SK-N-SH treated with all-trans-retinoic acid at 6 μM for 48 hours (cell line): ENCODE results near the gene CDA.

Experiments
- ARNTL ChIP-seq: fragments of 450-650 bp; formaldehyde crosslinking; IDR thresholded peaks from 2 replicates; pipeline ENCODE4 v1.5.0; 2020; ENCODE audit warnings: low read depth, mild to moderate bottlenecking, moderate library complexity, borderline replicate concordance
- ISL1 ChIP-seq: fragments of 250-450 bp; sonication (Bioruptor Pico); IDR thresholded peaks from 2 replicates; pipeline ENCODE4 v2.1.2; 2022; ENCODE audit warnings: mild to moderate bottlenecking, moderate library complexity
- OSR1 ChIP-seq: fragments of 250-450 bp; sonication (Bioruptor Pico); IDR thresholded peaks from 2 replicates; pipeline ENCODE4 v1.8.0; 2022; ENCODE audit warnings: moderate library complexity, mild to moderate bottlenecking, inconsistent platforms
- PPARA ChIP-seq: fragments of 250-450 bp; sonication (Bioruptor Pico); IDR thresholded peaks from 2 replicates; pipeline ENCODE4 v1.5.0; 2020; ENCODE audit warnings: mild to moderate bottlenecking, borderline replicate concordance
- RARB ChIP-seq: fragments of 250-450 bp; sonication (Bioruptor Pico); IDR thresholded peaks from 2 replicates; pipeline ENCODE4 v1.8.0; 2021; ENCODE audit warnings: mild to moderate bottlenecking, moderate library complexity
- SNAI2 ChIP-seq: fragments of 250-450 bp; sonication (Bioruptor Pico); IDR thresholded peaks from 2 replicates; pipeline ENCODE4 v1.5.0; 2020; ENCODE audit warnings: mild to moderate bottlenecking, moderate library complexity
- TOX ChIP-seq: fragments of 250-450 bp; sonication (Bioruptor Pico); IDR thresholded peaks from 2 replicates; pipeline ENCODE4 v1.8.0; 2021; ENCODE audit warnings: mild to moderate bottlenecking, moderate library complexity, borderline replicate concordance
- ZFP3 ChIP-seq: fragments of 250-450 bp; sonication (Bioruptor Pico); IDR thresholded peaks from 2 replicates; pipeline ENCODE4 v1.5.0; 2020; ENCODE audit warnings: mild to moderate bottlenecking, moderate library complexity
- ZFP30 ChIP-seq: fragments of 450-650 bp; formaldehyde crosslinking; IDR thresholded peaks from 2 replicates; pipeline ENCODE4 v1.5.0; 2022; ENCODE audit warnings: mild to moderate bottlenecking, moderate library complexity
- ZNF70 ChIP-seq: fragments of 450-650 bp; formaldehyde crosslinking; IDR thresholded peaks from 2 replicates; pipeline ENCODE4 v1.5.0; 2020; ENCODE audit warnings: mild to moderate bottlenecking, moderate library complexity
- TF ChIP-seq, protein P1 (sequence below): fragments of 250-450 bp; sonication (Bioruptor Pico); IDR thresholded peaks from 2 replicates; pipeline ENCODE4 v1.8.0; 2020; ENCODE audit warnings: mild to moderate bottlenecking, moderate library complexity, borderline replicate concordance
- TF ChIP-seq, protein P2 (sequence below): fragments of 250-450 bp; sonication (Bioruptor Pico); IDR thresholded peaks from 2 replicates; pipeline ENCODE4 v1.5.1; 2020; ENCODE audit warnings: low read depth, mild to moderate bottlenecking, moderate library complexity
- TF ChIP-seq, protein P3 (sequence below): fragments of 250-450 bp; sonication (Bioruptor Pico); IDR thresholded peaks from 2 replicates; pipeline ENCODE4 v1.5.0; 2020; ENCODE audit warnings: mild to moderate bottlenecking, moderate library complexity
- TF ChIP-seq, protein P4 (sequence below): fragments of 250-450 bp; sonication (Bioruptor Pico); IDR thresholded peaks from 2 replicates; pipeline ENCODE4 v1.8.0; 2021; ENCODE audit warnings: low read depth, mild to moderate bottlenecking, moderate library complexity, borderline replicate concordance

DNA sequence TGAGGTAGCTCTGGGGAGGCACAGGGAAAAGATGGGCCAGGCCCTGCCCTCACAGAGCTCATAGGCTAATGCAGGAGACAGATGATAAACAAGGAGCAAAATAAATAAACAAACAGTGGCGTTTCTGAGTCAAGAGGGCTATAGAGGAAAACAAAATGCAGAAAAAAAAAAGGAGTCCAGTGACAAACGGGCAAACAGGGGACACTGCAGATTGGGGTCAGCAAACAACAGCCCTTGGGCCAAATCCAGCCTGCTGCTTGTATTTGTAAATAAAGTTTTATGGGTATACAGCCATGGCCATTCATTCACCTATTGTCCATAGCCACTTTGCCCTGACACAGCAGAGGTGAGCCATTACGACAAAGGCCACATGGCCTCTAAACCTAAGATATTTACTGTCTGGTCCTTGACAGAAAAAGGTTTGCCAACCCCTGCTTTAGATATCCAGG, 25.3 kb downstream of the CDA start:
- TF ChIP-seq ZFP30 (CRISPR knock-in tag) (no peak), ISL1 (CRISPR knock-in tag) (0 out of 2 replicates have a peak, but pooled peaks have one; percentile 16), SNAI2 (no peak), PPARA (no peak), TOX (no peak), OSR1 (CRISPR knock-in tag) (no peak), ZFP3 (CRISPR knock-in tag) (no peak), RARB (CRISPR knock-in tag) (no peak), ZNF70 (CRISPR knock-in tag) (no peak), ARNTL (no peak)
- TF ChIP-seq, protein P1, sequence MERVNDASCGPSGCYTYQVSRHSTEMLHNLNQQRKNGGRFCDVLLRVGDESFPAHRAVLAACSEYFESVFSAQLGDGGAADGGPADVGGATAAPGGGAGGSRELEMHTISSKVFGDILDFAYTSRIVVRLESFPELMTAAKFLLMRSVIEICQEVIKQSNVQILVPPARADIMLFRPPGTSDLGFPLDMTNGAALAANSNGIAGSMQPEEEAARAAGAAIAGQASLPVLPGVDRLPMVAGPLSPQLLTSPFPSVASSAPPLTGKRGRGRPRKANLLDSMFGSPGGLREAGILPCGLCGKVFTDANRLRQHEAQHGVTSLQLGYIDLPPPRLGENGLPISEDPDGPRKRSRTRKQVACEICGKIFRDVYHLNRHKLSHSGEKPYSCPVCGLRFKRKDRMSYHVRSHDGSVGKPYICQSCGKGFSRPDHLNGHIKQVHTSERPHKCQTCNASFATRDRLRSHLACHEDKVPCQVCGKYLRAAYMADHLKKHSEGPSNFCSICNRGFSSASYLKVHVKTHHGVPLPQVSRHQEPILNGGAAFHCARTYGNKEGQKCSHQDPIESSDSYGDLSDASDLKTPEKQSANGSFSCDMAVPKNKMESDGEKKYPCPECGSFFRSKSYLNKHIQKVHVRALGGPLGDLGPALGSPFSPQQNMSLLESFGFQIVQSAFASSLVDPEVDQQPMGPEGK = no peak
- TF ChIP-seq, protein P2, sequence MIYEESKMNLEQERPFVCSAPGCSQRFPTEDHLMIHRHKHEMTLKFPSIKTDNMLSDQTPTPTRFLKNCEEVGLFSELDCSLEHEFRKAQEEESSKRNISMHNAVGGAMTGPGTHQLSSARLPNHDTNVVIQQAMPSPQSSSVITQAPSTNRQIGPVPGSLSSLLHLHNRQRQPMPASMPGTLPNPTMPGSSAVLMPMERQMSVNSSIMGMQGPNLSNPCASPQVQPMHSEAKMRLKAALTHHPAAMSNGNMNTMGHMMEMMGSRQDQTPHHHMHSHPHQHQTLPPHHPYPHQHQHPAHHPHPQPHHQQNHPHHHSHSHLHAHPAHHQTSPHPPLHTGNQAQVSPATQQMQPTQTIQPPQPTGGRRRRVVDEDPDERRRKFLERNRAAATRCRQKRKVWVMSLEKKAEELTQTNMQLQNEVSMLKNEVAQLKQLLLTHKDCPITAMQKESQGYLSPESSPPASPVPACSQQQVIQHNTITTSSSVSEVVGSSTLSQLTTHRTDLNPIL (CRISPR knock-in tag) = no peak
- TF ChIP-seq, protein P3, sequence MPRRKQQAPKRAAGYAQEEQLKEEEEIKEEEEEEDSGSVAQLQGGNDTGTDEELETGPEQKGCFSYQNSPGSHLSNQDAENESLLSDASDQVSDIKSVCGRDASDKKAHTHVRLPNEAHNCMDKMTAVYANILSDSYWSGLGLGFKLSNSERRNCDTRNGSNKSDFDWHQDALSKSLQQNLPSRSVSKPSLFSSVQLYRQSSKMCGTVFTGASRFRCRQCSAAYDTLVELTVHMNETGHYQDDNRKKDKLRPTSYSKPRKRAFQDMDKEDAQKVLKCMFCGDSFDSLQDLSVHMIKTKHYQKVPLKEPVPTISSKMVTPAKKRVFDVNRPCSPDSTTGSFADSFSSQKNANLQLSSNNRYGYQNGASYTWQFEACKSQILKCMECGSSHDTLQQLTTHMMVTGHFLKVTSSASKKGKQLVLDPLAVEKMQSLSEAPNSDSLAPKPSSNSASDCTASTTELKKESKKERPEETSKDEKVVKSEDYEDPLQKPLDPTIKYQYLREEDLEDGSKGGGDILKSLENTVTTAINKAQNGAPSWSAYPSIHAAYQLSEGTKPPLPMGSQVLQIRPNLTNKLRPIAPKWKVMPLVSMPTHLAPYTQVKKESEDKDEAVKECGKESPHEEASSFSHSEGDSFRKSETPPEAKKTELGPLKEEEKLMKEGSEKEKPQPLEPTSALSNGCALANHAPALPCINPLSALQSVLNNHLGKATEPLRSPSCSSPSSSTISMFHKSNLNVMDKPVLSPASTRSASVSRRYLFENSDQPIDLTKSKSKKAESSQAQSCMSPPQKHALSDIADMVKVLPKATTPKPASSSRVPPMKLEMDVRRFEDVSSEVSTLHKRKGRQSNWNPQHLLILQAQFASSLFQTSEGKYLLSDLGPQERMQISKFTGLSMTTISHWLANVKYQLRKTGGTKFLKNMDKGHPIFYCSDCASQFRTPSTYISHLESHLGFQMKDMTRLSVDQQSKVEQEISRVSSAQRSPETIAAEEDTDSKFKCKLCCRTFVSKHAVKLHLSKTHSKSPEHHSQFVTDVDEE (CRISPR knock-in tag) = no peak
- TF ChIP-seq, protein P4, sequence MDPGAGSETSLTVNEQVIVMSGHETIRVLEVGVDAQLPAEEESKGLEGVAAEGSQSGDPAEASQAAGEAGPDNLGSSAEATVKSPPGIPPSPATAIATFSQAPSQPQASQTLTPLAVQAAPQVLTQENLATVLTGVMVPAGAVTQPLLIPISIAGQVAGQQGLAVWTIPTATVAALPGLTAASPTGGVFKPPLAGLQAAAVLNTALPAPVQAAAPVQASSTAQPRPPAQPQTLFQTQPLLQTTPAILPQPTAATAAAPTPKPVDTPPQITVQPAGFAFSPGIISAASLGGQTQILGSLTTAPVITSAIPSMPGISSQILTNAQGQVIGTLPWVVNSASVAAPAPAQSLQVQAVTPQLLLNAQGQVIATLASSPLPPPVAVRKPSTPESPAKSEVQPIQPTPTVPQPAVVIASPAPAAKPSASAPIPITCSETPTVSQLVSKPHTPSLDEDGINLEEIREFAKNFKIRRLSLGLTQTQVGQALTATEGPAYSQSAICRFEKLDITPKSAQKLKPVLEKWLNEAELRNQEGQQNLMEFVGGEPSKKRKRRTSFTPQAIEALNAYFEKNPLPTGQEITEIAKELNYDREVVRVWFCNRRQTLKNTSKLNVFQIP (CRISPR knock-in tag) = no peak
